HepG2 (cell line): Measurements from ENCODE around the gene SLC2A10. TPM values are rescaled to one million over a fixed set of nuclear protein-coding genes. Genes with fewer than 3 reads are reported as not detected.

Experiments used
- ATAC-seq: fragments of 200-7000 bp; cut with Tn5 transposase; 3 replicates; pipeline ENCODE4 v1.9.1; 2020; ENCODE audit warnings: mild to moderate bottlenecking, moderate library complexity
- BruUV-seq: library from RNA; stranded (reverse); fragments of 400-500 nt; replicated peaks from 2 replicates; lab custom pipeline; 2021; lab: Mats Ljungman, UMichigan
- CTCF ChIA-PET: fragments of 300-600 bp; formaldehyde crosslinking; extraction: SDS; loops from one replicate; lab custom pipeline; 2021; ENCODE audit warnings: low total read pairs, inconsistent platforms, low intra/inter-chr PET ratio; lab: Yijun Ruan, JAX
- POLR2A ChIA-PET: fragments of 350-600 bp; sonication (Branson Sonifier 250); formaldehyde crosslinking; loops from one replicate; lab custom pipeline; 2020; ENCODE audit warnings: antibody characterized with exemption, inconsistent platforms; lab: Yijun Ruan, JAX
- DNase-seq: peaks from one replicate; pipeline ENCODE4 v3.0.0-alpha.2; 2015; ENCODE audit warnings: low spot score
- FAIRE-seq: peaks from 3 replicates; lab custom pipeline; 2011; peaks lifted over from hg19 to GRCh38; lab: Jason Lieb, UNC
- H2AFZ ChIP-seq: one replicate; pipeline ENCODE4 v1.6.1; 2011; ENCODE audit warnings: low read length, inconsistent platforms
- H3K27ac ChIP-seq: fragments of 300-600 bp; 3 replicates; pipeline ENCODE4 v1.8.0; 2011; ENCODE audit warnings: mixed run types, mild to moderate bottlenecking, mixed read lengths, low read length, inconsistent platforms; ENCODE audit not compliant: insufficient read depth; ENCODE audit errors: extremely low read length
- H3K27me3 ChIP-seq, 2 experiments: fragments of 200-600 bp in 1 of 2; 2 replicates in 1 of 2; 3 replicates in 1 of 2; pipeline versions ENCODE4 v1.6.0 to v1.8.0; 2011; ENCODE audit warnings: low read length in 2 of 2, mild to moderate bottlenecking in 2 of 2, moderate library complexity in 2 of 2, inconsistent platforms in 1 of 2; ENCODE audit not compliant: insufficient read depth in 2 of 2, control insufficient read depth in 1 of 2
- H3K36me3 ChIP-seq, 2 experiments: fragments of 200-600 bp in 1 of 2; replicated peaks in 1 of 2; 2 replicates in 1 of 2; 3 replicates in 1 of 2; pipeline versions ENCODE4 v1.5.1 to v1.8.0; 2011; ENCODE audit warnings: low read length in 2 of 2, inconsistent platforms in 1 of 2; ENCODE audit not compliant: insufficient read depth in 2 of 2, control insufficient read depth in 1 of 2
- H3K4me1 ChIP-seq: 2 replicates; pipeline ENCODE4 v1.5.1; 2012; ENCODE audit warnings: low read length, inconsistent platforms; ENCODE audit not compliant: insufficient read depth
- H3K4me2 ChIP-seq: 2 replicates; pipeline ENCODE4 v1.6.0; 2011; ENCODE audit warnings: low read depth, low read length, inconsistent platforms
- H3K4me3 ChIP-seq, 3 experiments: fragments of 200-600 bp in 1 of 3; sonication (generic), shearing (Covaris generic) in 1 of 3; replicated peaks in 1 of 3; 2 replicates each; pipeline ENCODE4 v1.5.1; 2011 to 2016; ENCODE audit warnings: low read length in 3 of 3, inconsistent platforms in 2 of 3, low read depth in 2 of 3, mild to moderate bottlenecking in 2 of 3, control low read depth in 1 of 3, mixed read lengths in 1 of 3; ENCODE audit not compliant: insufficient read depth in 1 of 3
- H3K79me2 ChIP-seq: one replicate; pipeline ENCODE4 v1.6.1; 2011; ENCODE audit warnings: low read length, inconsistent platforms; ENCODE audit not compliant: insufficient read depth
- H3K9ac ChIP-seq: 2 replicates; pipeline ENCODE4 v1.6.0; 2011; ENCODE audit warnings: mild to moderate bottlenecking, low read depth, low read length, inconsistent platforms; ENCODE audit not compliant: insufficient read depth
- H3K9me3 ChIP-seq: 2 replicates; pipeline ENCODE4 v1.5.1; 2012; ENCODE audit warnings: mild to moderate bottlenecking, low read length
- H4K20me1 ChIP-seq: 2 replicates; pipeline ENCODE4 v1.6.0; 2011; ENCODE audit warnings: inconsistent platforms, mild to moderate bottlenecking, low read length, moderate library complexity; ENCODE audit not compliant: insufficient read depth
- CREBL2 ChIP-seq: sonication (generic); formaldehyde crosslinking; IDR thresholded peaks from 2 replicates; pipeline ENCODE4 v1.8.1; 2023; ENCODE audit warnings: missing genetic modification reagents, mild to moderate bottlenecking, borderline replicate concordance
- EZH2 ChIP-seq: conservative IDR thresholded peaks from 2 replicates; pipeline ENCODE4 v1.6.1; 2012; ENCODE audit warnings: mild to moderate bottlenecking, low read depth, low read length, moderate library complexity
- FOXA3 ChIP-seq: IDR thresholded peaks from 2 replicates; pipeline ENCODE4 v1.6.1; 2016; ENCODE audit warnings: missing genetic modification reagents, missing compliant biosample characterization
- HHEX ChIP-seq: IDR thresholded peaks from 2 replicates; pipeline ENCODE4 v1.6.1; 2016; ENCODE audit warnings: control low read depth
- HNRNPK ChIP-seq: fragments of 200-400 bp; formaldehyde crosslinking; IDR thresholded peaks from 2 replicates; pipeline ENCODE4 v1.6.1; 2018; ENCODE audit warnings: low read length, low read depth, moderate library complexity, mild to moderate bottlenecking; ENCODE audit not compliant: poor library complexity, severe bottlenecking
- MZF1 ChIP-seq: sonication (generic); formaldehyde crosslinking; IDR thresholded peaks from 2 replicates; pipeline ENCODE4 v1.8.1; 2023; ENCODE audit warnings: mild to moderate bottlenecking, missing genetic modification reagents, borderline replicate concordance
- RXRB ChIP-seq: IDR thresholded peaks from 2 replicates; pipeline ENCODE4 v1.6.1; 2016; ENCODE audit warnings: borderline replicate concordance, missing genetic modification reagents, missing compliant biosample characterization
- SAFB2 ChIP-seq: sonication (generic); formaldehyde crosslinking; IDR thresholded peaks from 2 replicates; pipeline ENCODE4 v1.5.1; 2020; ENCODE audit warnings: missing genetic modification reagents, low read depth, mild to moderate bottlenecking, borderline replicate concordance
- SAP130 ChIP-seq: IDR thresholded peaks from 2 replicates; pipeline ENCODE4 v1.6.1; 2016; ENCODE audit warnings: low read depth
- SCMH1 ChIP-seq: sonication (generic); formaldehyde crosslinking; IDR thresholded peaks from 2 replicates; pipeline ENCODE4 v1.9.0; 2021; ENCODE audit warnings: missing genetic modification reagents, mild to moderate bottlenecking, borderline replicate concordance
- TFDP1 ChIP-seq: IDR thresholded peaks from 2 replicates; pipeline ENCODE4 v1.6.1; 2016; ENCODE audit warnings: missing compliant biosample characterization, missing genetic modification reagents, borderline replicate concordance
- YEATS2 ChIP-seq: sonication (generic); formaldehyde crosslinking; IDR thresholded peaks from 2 replicates; pipeline ENCODE4 v1.4.0; 2020; ENCODE audit warnings: missing genetic modification reagents, borderline replicate concordance
- ZBTB42 ChIP-seq: sonication (generic); formaldehyde crosslinking; IDR thresholded peaks from 2 replicates; pipeline ENCODE4 v1.5.0; 2020; ENCODE audit warnings: mild to moderate bottlenecking, missing genetic modification reagents
- ZNF224 ChIP-seq: sonication (generic); formaldehyde crosslinking; IDR thresholded peaks from 2 replicates; pipeline ENCODE4 v1.5.0; 2020; ENCODE audit warnings: mild to moderate bottlenecking, missing genetic modification reagents
- ZNF484 ChIP-seq: sonication (generic); formaldehyde crosslinking; IDR thresholded peaks from 2 replicates; pipeline ENCODE4 v1.5.1; 2020; ENCODE audit warnings: mild to moderate bottlenecking, low read depth, missing genetic modification reagents, borderline replicate concordance
- ZNF776 ChIP-seq: sonication (generic); formaldehyde crosslinking; IDR thresholded peaks from 2 replicates; pipeline ENCODE4 v1.4.0; 2020; ENCODE audit warnings: mild to moderate bottlenecking, missing genetic modification reagents
- WGBS: methylation state at CpG from one replicate; pipeline ENCODE4 v1.1.6; 2017; ENCODE audit warnings: low lambda C conversion rate; 5-methylcytosine and 5-hydroxymethylcytosine counted together
- in situ Hi-C: cut with HindIII; loops from 2 replicates; pipeline ENCODE4 v1.10.0; 2017; ENCODE audit warnings: low pct_unique_long_range_greater_than_20kb; ENCODE audit not compliant: extremely low pct_ligation_motif_present
- intact Hi-C: fragments of 100-400 bp; cut with micrococcal nuclease; formaldehyde crosslinking; loops from one replicate; pipeline ENCODE4 v1.10.0; 2022; ENCODE audit not compliant: unreplicated experiment
- polyA plus RNA-seq, 8 experiments: library from polyadenylated mRNA; depleted of rRNA in 3 of 8; stranded (reverse) in 7 of 8; unstranded in 1 of 8; fragments of >200 nt; fragmentation: Illumina TruSeq in 4 of 8; extraction: Trizol in 4 of 8; gene quantifications; 2 replicates each; pipeline versions ENCODE4 v1.2.1 to v1.2.3, GENCODE V29; 2011 to 2016; ENCODE audit warnings: low read depth in 4 of 8, missing spikeins in 1 of 8, mixed read lengths in 1 of 8; ENCODE audit not compliant: insufficient read depth in 1 of 8
- total RNA-seq, 5 experiments: library from RNA; depleted of rRNA; stranded (reverse); fragments of >200 nt; fragmentation: Illumina TruSeq; extraction: Trizol; gene quantifications; 2 replicates each; pipeline ENCODE4 v1.2.3, GENCODE V29; 2016; ENCODE audit warnings: low read depth in 1 of 5
- TF ChIP-seq, protein P1 (sequence below): sonication (generic); formaldehyde crosslinking; IDR thresholded peaks from 2 replicates; pipeline ENCODE4 v1.8.0; 2022; ENCODE audit warnings: missing genetic modification reagents, low read depth, mild to moderate bottlenecking, borderline replicate concordance
- TF ChIP-seq, protein P2 (sequence below): sonication (generic); formaldehyde crosslinking; conservative IDR thresholded peaks from 2 replicates; pipeline ENCODE4 v1.5.0; 2020; ENCODE audit warnings: missing genetic modification reagents
- TF ChIP-seq, protein P3 (sequence below): sonication (generic); formaldehyde crosslinking; IDR thresholded peaks from 2 replicates; pipeline ENCODE4 v1.4.0; 2020; ENCODE audit warnings: missing genetic modification reagents, borderline replicate concordance
- TF ChIP-seq, protein P4 (sequence below): sonication (generic); formaldehyde crosslinking; IDR thresholded peaks from 2 replicates; pipeline ENCODE4 v1.4.0; 2020; ENCODE audit warnings: missing genetic modification reagents, low read depth, mild to moderate bottlenecking, borderline replicate concordance

SLC2A10 gene
- total and polyA plus RNA-seq, 2 of the 13 experiments (the other 11 are each of a cell fraction or from before 2014, with no cell fraction given), result 16.0 to 18.4 TPM

- ChIA-PET POLR2A (interaction anchor here (1.8 to 2.1 kb wide), 4 partner anchors 11 to 16 kb away, joined by 5 to 23 read pairs (median 14); partner anchors contain the start of gene SLC13A3), CTCF (no interaction called here)
- Histone ChIP-seq H3K4me2 (peak overlapping the region; percentile 4; the same call in 1 of the 2 replicates), H3K36me3 (no peaks in the 10 kb centered on the region), H3K4me1 (peaks cover 85% of the 10 kb centered on the region), H3K27ac (peak overlapping the region; percentile 84), H3K79me2 (no peaks in the 10 kb centered on the region), H3K9ac (no peak overlapping the region), H4K20me1 (no peaks in the 10 kb centered on the region), H3K9me3 (peaks cover 24% of the 10 kb centered on the region), H3K4me3 (no peak overlapping the region; a peak in 1 of 6 replicates), H2AFZ (no peak overlapping the region), H3K27me3 (no peaks in the 10 kb centered on the region)
- ATAC-seq (no peak), DNase-seq (no peak), FAIRE-seq (no peak)
- intact Hi-C loops, result loop anchor here (2.0 kb wide), 1 partner anchor 15 kb away; the partner anchor contains the start of gene SLC13A3
- no TSS peak for BruUV-seq
- in situ Hi-C loops, result no loop called here
- WGBS, result 52% methylated on average over 3 of the region's 3 CpGs
- TF ChIP-seq, protein P1, sequence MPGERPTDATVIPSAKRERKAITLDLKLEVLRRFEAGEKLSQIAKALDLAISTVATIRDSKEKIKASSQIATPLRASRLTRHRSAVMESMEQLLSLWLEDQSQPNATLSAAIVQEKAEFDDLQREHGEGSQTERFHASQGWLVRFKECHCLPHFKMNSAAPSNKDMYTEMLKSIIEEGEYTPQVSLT (CRISPR knock-in tag), result no peak
- TF ChIP-seq ZNF224, result no peak
- no peak for TF ChIP-seq TFDP1 (CRISPR knock-in tag)
- TF ChIP-seq FOXA3 (CRISPR knock-in tag), result peak; percentile 64; the same call in 1 of the 2 replicates
- TF ChIP-seq HHEX (CRISPR knock-in tag), result no peak
- TF ChIP-seq, protein P2, sequence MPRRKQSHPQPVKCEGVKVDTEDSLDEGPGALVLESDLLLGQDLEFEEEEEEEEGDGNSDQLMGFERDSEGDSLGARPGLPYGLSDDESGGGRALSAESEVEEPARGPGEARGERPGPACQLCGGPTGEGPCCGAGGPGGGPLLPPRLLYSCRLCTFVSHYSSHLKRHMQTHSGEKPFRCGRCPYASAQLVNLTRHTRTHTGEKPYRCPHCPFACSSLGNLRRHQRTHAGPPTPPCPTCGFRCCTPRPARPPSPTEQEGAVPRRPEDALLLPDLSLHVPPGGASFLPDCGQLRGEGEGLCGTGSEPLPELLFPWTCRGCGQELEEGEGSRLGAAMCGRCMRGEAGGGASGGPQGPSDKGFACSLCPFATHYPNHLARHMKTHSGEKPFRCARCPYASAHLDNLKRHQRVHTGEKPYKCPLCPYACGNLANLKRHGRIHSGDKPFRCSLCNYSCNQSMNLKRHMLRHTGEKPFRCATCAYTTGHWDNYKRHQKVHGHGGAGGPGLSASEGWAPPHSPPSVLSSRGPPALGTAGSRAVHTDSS (CRISPR knock-in tag), result no peak
- TF ChIP-seq, protein P3, sequence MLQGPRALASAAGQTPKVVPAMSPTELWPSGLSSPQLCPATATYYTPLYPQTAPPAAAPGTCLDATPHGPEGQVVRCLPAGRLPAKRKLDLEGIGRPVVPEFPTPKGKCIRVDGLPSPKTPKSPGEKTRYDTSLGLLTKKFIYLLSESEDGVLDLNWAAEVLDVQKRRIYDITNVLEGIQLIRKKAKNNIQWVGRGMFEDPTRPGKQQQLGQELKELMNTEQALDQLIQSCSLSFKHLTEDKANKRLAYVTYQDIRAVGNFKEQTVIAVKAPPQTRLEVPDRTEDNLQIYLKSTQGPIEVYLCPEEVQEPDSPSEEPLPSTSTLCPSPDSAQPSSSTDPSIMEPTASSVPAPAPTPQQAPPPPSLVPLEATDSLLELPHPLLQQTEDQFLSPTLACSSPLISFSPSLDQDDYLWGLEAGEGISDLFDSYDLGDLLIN (CRISPR knock-in tag), result no peak
- TF ChIP-seq EZH2, result no peak
- TF ChIP-seq MZF1 (CRISPR knock-in tag), result no peak
- no peak for TF ChIP-seq CREBL2 (CRISPR knock-in tag)
- no peak for TF ChIP-seq HNRNPK
- TF ChIP-seq ZNF484, result no peak
- TF ChIP-seq SAFB2 (CRISPR knock-in tag), result no peak
- TF ChIP-seq, protein P4, sequence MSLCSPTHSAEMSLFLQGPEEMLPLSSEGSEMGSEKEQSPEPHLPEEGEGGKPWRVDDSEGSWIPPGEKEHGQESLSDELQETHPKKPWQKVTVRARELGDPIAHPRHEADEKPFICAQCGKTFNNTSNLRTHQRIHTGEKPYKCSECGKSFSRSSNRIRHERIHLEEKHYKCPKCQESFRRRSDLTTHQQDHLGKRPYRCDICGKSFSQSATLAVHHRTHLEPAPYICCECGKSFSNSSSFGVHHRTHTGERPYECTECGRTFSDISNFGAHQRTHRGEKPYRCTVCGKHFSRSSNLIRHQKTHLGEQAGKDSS, result no peak
- no peak for TF ChIP-seq YEATS2 (CRISPR knock-in tag)
- TF ChIP-seq ZBTB42, result no peak
- TF ChIP-seq SCMH1, result no peak
- no peak for TF ChIP-seq SAP130
- TF ChIP-seq RXRB (CRISPR knock-in tag), result peak; percentile 71
- TF ChIP-seq ZNF776, result no peak
Measured at GRCh38 chr20:46665602-46666001, 43.8 kb upstream of the SLC2A10 start.
